HCT116 (cell line): ENCODE data around the gene WFDC6. TPM values are rescaled to one million over a fixed set of nuclear protein-coding genes. Genes with fewer than 3 reads are reported as not detected.

Source experiments
- ATAC-seq: fragments of 200-7000 bp; cut with Tn5 transposase; 2 replicates; pipeline ENCODE4 v1.9.1; 2020; ENCODE audit warnings: mild to moderate bottlenecking, moderate library complexity
- BruUV-seq: library from RNA; stranded (reverse); fragments of 400-500 nt; replicated peaks from 2 replicates; lab custom pipeline; 2021; lab: Mats Ljungman, UMichigan
- CTCF ChIA-PET: fragments of 300-600 bp; sonication (Branson Sonifier 250); formaldehyde crosslinking; loops from one replicate; lab custom pipeline; 2021; ENCODE audit warnings: antibody characterized with exemption; lab: Charles Lee
- POLR2A ChIA-PET: fragments of 300-600, 350-600 bp; sonication (Branson Sonifier 250); formaldehyde crosslinking; loops from one replicate; lab custom pipeline; 2021; ENCODE audit warnings: antibody characterized with exemption; lab: Charles Lee
- RAD21 ChIA-PET, 2 experiments: fragments of 300-600 bp; sonication (Branson Sonifier 250); formaldehyde crosslinking; loops; one replicate each; lab custom pipeline; 2023; ENCODE audit warnings: low total read pairs in 2 of 2; ENCODE audit not compliant: uncharacterized antibody in 2 of 2, unreplicated experiment in 2 of 2, low non-redundant PET in 1 of 2; lab: Charles Lee
- DNase-seq: peaks from one replicate; pipeline ENCODE4 v3.0.0-alpha.2; 2010; ENCODE audit warnings: low read depth, low spot score
- H2AFZ ChIP-seq: fragments of 200-600 bp; shearing (Covaris generic), sonication (generic); 2 replicates; pipeline ENCODE4 v1.6.1; 2017; ENCODE audit warnings: low read depth, mixed run types, mixed read lengths, antibody characterized with exemption, low read length; ENCODE audit not compliant: poor library complexity, severe bottlenecking
- H3K27ac ChIP-seq: 2 replicates; pipeline ENCODE4 v1.5.1; 2012; ENCODE audit warnings: low read depth, low read length
- H3K27me3 ChIP-seq: fragments of 200-600 bp; sonication (generic); 2 replicates; pipeline ENCODE4 v1.6.1; 2016; ENCODE audit warnings: mixed run types, low read length, mixed read lengths; ENCODE audit not compliant: insufficient read depth
- H3K36me3 ChIP-seq, 2 experiments: fragments of 200-500 bp in 1 of 2; fragments of 200-600 bp in 1 of 2; sonication (Bioruptor generic) in 1 of 2; sonication (generic) in 1 of 2; 2 replicates each; pipeline versions ENCODE4 v1.5.1 to v1.6.1; 2014 to 2016; ENCODE audit warnings: low read length in 2 of 2, inconsistent platforms in 1 of 2, mixed read lengths in 1 of 2, mixed run types in 1 of 2; ENCODE audit not compliant: insufficient read depth in 2 of 2, control insufficient read depth in 1 of 2
- H3K4me1 ChIP-seq, 2 experiments: fragments of 200-600 bp in 1 of 2; sonication (generic) in 1 of 2; 2 replicates each; pipeline versions ENCODE4 v1.5.1 to v1.6.1; 2012 to 2017; ENCODE audit warnings: low read length in 2 of 2, inconsistent platforms in 1 of 2, mild to moderate bottlenecking in 1 of 2, mixed read lengths in 1 of 2, mixed run types in 1 of 2, moderate library complexity in 1 of 2; ENCODE audit not compliant: insufficient read depth in 2 of 2, control insufficient read depth in 1 of 2
- H3K4me2 ChIP-seq: fragments of 200-600 bp; sonication (generic); 2 replicates; pipeline ENCODE4 v1.6.1; 2017; ENCODE audit warnings: mixed run types, low read length, mixed read lengths
- H3K4me3 ChIP-seq, 2 experiments: fragments of 200-600 bp in 1 of 2; sonication (generic) in 1 of 2; replicated peaks in 1 of 2; 2 replicates each; pipeline ENCODE4 v1.5.1; 2011 to 2016; ENCODE audit warnings: low read length in 2 of 2, control low read depth in 1 of 2, low read depth in 1 of 2, mild to moderate bottlenecking in 1 of 2, mixed read lengths in 1 of 2, mixed run types in 1 of 2
- H3K79me2 ChIP-seq: fragments of 200-600 bp; sonication (generic); 2 replicates; pipeline ENCODE4 v1.6.1; 2017; ENCODE audit warnings: mild to moderate bottlenecking, mixed run types, low read length, moderate library complexity, mixed read lengths; ENCODE audit not compliant: insufficient read depth
- H3K9ac ChIP-seq: fragments of 200-600 bp; sonication (generic); 2 replicates; pipeline ENCODE4 v1.6.1; 2016; ENCODE audit warnings: low read length, mixed read lengths
- H3K9me2 ChIP-seq: fragments of 200-600 bp; sonication (generic), shearing (Covaris generic); 2 replicates; pipeline ENCODE4 v1.6.1; 2017; ENCODE audit warnings: mixed run types, mild to moderate bottlenecking, moderate library complexity; ENCODE audit not compliant: insufficient read depth
- H3K9me3 ChIP-seq, 2 experiments: fragments of 200-500 bp in 1 of 2; fragments of 200-600 bp in 1 of 2; sonication (Bioruptor generic) in 1 of 2; sonication (generic) in 1 of 2; 2 replicates each; pipeline ENCODE4 v1.6.1; 2014 to 2017; ENCODE audit warnings: low read length in 2 of 2, mixed read lengths in 2 of 2, inconsistent platforms in 1 of 2, low read depth in 1 of 2, mild to moderate bottlenecking in 1 of 2, mixed run types in 1 of 2, moderate library complexity in 1 of 2; ENCODE audit not compliant: control insufficient read depth in 1 of 2, insufficient read depth in 1 of 2
- H4K20me1 ChIP-seq: fragments of 200-600 bp; sonication (generic), shearing (Covaris generic); 2 replicates; pipeline ENCODE4 v1.6.1; 2017; ENCODE audit warnings: mixed run types, mild to moderate bottlenecking, moderate library complexity; ENCODE audit not compliant: insufficient read depth
- CBX3 ChIP-seq: IDR thresholded peaks from 2 replicates; pipeline ENCODE4 v1.6.1; 2012; ENCODE audit warnings: low read depth
- CEBPB ChIP-seq: IDR thresholded peaks from 2 replicates; pipeline ENCODE4 v1.6.1; 2012; ENCODE audit warnings: low read depth
- CTCF ChIP-seq, 3 experiments: fragments of 200-600 bp in 1 of 3; sonication (generic) in 1 of 3; IDR thresholded peaks in 2 of 3; conservative IDR thresholded peaks in 1 of 3; 2 replicates each; pipeline ENCODE4 v1.5.1; 2012 to 2017; ENCODE audit warnings: low read depth in 2 of 3, low read length in 2 of 3, antibody characterized with exemption in 1 of 3, borderline replicate concordance in 1 of 3, control low read depth in 1 of 3, mild to moderate bottlenecking in 1 of 3, mixed read lengths in 1 of 3, mixed run types in 1 of 3, moderate library complexity in 1 of 3; ENCODE audit not compliant: insufficient read depth in 1 of 3
- EGR1 ChIP-seq: IDR thresholded peaks from 2 replicates; pipeline ENCODE4 v1.6.1; 2012; ENCODE audit warnings: low read depth
- EZH2 ChIP-seq: fragments of 200-600 bp; sonication (generic); IDR thresholded peaks from 2 replicates; pipeline ENCODE4 v1.6.1; 2017; ENCODE audit warnings: antibody characterized with exemption, mixed run types
- EZH2phosphoT487 ChIP-seq: fragments of 200-600 bp; IDR thresholded peaks from 2 replicates; pipeline ENCODE4 v1.6.1; 2018; ENCODE audit warnings: antibody characterized with exemption, borderline replicate concordance
- FOSL1 ChIP-seq: IDR thresholded peaks from 2 replicates; pipeline ENCODE4 v1.6.1; 2012; ENCODE audit warnings: low read depth
- JUND ChIP-seq: IDR thresholded peaks from 2 replicates; pipeline ENCODE4 v1.6.1; 2012
- MAX ChIP-seq: IDR thresholded peaks from 2 replicates; pipeline ENCODE4 v1.6.1; 2012
- POLR2A ChIP-seq: IDR thresholded peaks from 2 replicates; pipeline ENCODE4 v1.7.0; 2011; ENCODE audit warnings: borderline replicate concordance; ENCODE audit not compliant: insufficient read depth, insufficient read length; ENCODE audit errors: extremely low read depth
- SIN3A ChIP-seq: IDR thresholded peaks from 2 replicates; pipeline ENCODE4 v1.6.1; 2012; ENCODE audit warnings: low read depth
- SP1 ChIP-seq: IDR thresholded peaks from 2 replicates; pipeline ENCODE4 v1.6.1; 2012; ENCODE audit warnings: low read depth
- YY1 ChIP-seq: IDR thresholded peaks from 2 replicates; pipeline ENCODE4 v1.6.1; 2011; ENCODE audit warnings: low read length, low read depth, moderate library complexity, mild to moderate bottlenecking; ENCODE audit not compliant: insufficient replicate concordance; ENCODE audit errors: extremely low read depth
- ZFX ChIP-seq: fragments of 450-650 bp; IDR thresholded peaks from 2 replicates; pipeline ENCODE4 v1.6.1; 2017
- ZNF274 ChIP-seq: fragments of 200-500 bp; sonication (Bioruptor generic); IDR thresholded peaks from 2 replicates; pipeline ENCODE4 v1.6.1; 2014; ENCODE audit warnings: mild to moderate bottlenecking, low read depth, low read length, inconsistent platforms
- intact Hi-C: fragments of 100-400 bp; cut with micrococcal nuclease; formaldehyde crosslinking; loops from 2 replicates; pipeline ENCODE4 v1.10.0; 2022
- total RNA-seq: library from RNA; stranded (reverse); gene quantifications from one replicate; pipeline ENCODE4 v1.2.1, GENCODE V29; 2021; ENCODE audit not compliant: unreplicated experiment
- TF ChIP-seq, protein P1 (sequence below): IDR thresholded peaks from 2 replicates; pipeline ENCODE4 v1.6.1; 2012
- TF ChIP-seq, protein P2 (sequence below): IDR thresholded peaks from 2 replicates; pipeline ENCODE4 v1.6.1; 2012; ENCODE audit warnings: low read depth
- TF ChIP-seq, protein P3 (sequence below): IDR thresholded peaks from 2 replicates; pipeline ENCODE4 v1.6.1; 2011; ENCODE audit warnings: mild to moderate bottlenecking, low read length, moderate library complexity; ENCODE audit not compliant: insufficient replicate concordance; ENCODE audit errors: extremely low read depth

WFDC6 gene
- total RNA-seq, 1 experiment from 2014 or later, result not detected

GRCh38 chr20:45548410-45548809 lies 9.1 kb upstream of the WFDC6 start:
- Histone ChIP-seq H3K9ac (no peak overlapping the region), H3K27ac (no peak overlapping the region), H3K27me3 (peaks cover 28% of the 10 kb centered on the region; the same call in 1 of the 2 replicates), H3K4me1 (no peaks in the 10 kb centered on the region), H3K4me3 (no peak overlapping the region), H3K9me2 (no peaks in the 10 kb centered on the region), H3K79me2 (no peaks in the 10 kb centered on the region), H4K20me1 (no peaks in the 10 kb centered on the region), H3K4me2 (no peak overlapping the region), H3K9me3 (no peaks in the 10 kb centered on the region), H2AFZ (no peak overlapping the region), H3K36me3 (no peaks in the 10 kb centered on the region)
- POLR2A ChIA-PET, result no interaction called here
- BruUV-seq, result no TSS peak
- TF ChIP-seq EZH2phosphoT487 (no peak), YY1 (no peak), SP1 (no peak), ZFX (no peak), JUND (no peak), FOSL1 (no peak), EZH2 (no peak), CEBPB (no peak), POLR2A (no peak), ZNF274 (no peak), EGR1 (no peak), CBX3 (no peak), CTCF (IDR thresholded peaks at IDR 0.05 in 2 of 3, conservative IDR thresholded peaks at IDR 0.05 in 1 of 3; ENCODE audit: borderline replicate concordance in 1 of 3, insufficient read depth in 1 of 3, low read depth in 2 of 3, low read length in 2 of 3) (no peak), SIN3A (no peak), MAX (no peak)
- TF ChIP-seq, protein P1, sequence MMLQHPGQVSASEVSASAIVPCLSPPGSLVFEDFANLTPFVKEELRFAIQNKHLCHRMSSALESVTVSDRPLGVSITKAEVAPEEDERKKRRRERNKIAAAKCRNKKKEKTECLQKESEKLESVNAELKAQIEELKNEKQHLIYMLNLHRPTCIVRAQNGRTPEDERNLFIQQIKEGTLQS, result no peak
- TF ChIP-seq, protein P2, sequence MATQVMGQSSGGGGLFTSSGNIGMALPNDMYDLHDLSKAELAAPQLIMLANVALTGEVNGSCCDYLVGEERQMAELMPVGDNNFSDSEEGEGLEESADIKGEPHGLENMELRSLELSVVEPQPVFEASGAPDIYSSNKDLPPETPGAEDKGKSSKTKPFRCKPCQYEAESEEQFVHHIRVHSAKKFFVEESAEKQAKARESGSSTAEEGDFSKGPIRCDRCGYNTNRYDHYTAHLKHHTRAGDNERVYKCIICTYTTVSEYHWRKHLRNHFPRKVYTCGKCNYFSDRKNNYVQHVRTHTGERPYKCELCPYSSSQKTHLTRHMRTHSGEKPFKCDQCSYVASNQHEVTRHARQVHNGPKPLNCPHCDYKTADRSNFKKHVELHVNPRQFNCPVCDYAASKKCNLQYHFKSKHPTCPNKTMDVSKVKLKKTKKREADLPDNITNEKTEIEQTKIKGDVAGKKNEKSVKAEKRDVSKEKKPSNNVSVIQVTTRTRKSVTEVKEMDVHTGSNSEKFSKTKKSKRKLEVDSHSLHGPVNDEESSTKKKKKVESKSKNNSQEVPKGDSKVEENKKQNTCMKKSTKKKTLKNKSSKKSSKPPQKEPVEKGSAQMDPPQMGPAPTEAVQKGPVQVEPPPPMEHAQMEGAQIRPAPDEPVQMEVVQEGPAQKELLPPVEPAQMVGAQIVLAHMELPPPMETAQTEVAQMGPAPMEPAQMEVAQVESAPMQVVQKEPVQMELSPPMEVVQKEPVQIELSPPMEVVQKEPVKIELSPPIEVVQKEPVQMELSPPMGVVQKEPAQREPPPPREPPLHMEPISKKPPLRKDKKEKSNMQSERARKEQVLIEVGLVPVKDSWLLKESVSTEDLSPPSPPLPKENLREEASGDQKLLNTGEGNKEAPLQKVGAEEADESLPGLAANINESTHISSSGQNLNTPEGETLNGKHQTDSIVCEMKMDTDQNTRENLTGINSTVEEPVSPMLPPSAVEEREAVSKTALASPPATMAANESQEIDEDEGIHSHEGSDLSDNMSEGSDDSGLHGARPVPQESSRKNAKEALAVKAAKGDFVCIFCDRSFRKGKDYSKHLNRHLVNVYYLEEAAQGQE, result no peak
- TF ChIP-seq, protein P3, sequence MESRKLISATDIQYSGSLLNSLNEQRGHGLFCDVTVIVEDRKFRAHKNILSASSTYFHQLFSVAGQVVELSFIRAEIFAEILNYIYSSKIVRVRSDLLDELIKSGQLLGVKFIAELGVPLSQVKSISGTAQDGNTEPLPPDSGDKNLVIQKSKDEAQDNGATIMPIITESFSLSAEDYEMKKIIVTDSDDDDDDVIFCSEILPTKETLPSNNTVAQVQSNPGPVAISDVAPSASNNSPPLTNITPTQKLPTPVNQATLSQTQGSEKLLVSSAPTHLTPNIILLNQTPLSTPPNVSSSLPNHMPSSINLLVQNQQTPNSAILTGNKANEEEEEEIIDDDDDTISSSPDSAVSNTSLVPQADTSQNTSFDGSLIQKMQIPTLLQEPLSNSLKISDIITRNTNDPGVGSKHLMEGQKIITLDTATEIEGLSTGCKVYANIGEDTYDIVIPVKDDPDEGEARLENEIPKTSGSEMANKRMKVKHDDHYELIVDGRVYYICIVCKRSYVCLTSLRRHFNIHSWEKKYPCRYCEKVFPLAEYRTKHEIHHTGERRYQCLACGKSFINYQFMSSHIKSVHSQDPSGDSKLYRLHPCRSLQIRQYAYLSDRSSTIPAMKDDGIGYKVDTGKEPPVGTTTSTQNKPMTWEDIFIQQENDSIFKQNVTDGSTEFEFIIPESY, result no peak
- no peak for ATAC-seq
- DNase-seq, result no peak
- CTCF ChIA-PET, result interaction anchor here (3.2 kb wide), 1 partner anchor 222 kb away, joined by 23 read pairs; no protein-coding TSS in a partner anchor
- intact Hi-C loops, result loop anchor here (5.0 to 10.0 kb wide), 3 partner anchors 204 to 416 kb away; partner anchors contain the start of gene PCIF1
- RAD21 ChIA-PET, result interaction anchor here in 1 of 2 experiments (1.5 kb wide), 1 partner anchor 223 kb away, joined by 3 read pairs; no protein-coding TSS in a partner anchor
